Measurements from ENCODE around the gene IRGC. TPM values are rescaled to one million over a fixed set of nuclear protein-coding genes. Genes with fewer than 3 reads are reported as not detected.
"Not testable (repeated sequence)": the region's sequence is repeated elsewhere in the genome, so short reads cannot be mapped to it uniquely, and the experiment has no call there.

IRGC gene
- total RNA-seq, 1 donor from 2014 or later: not detected

DNA sequence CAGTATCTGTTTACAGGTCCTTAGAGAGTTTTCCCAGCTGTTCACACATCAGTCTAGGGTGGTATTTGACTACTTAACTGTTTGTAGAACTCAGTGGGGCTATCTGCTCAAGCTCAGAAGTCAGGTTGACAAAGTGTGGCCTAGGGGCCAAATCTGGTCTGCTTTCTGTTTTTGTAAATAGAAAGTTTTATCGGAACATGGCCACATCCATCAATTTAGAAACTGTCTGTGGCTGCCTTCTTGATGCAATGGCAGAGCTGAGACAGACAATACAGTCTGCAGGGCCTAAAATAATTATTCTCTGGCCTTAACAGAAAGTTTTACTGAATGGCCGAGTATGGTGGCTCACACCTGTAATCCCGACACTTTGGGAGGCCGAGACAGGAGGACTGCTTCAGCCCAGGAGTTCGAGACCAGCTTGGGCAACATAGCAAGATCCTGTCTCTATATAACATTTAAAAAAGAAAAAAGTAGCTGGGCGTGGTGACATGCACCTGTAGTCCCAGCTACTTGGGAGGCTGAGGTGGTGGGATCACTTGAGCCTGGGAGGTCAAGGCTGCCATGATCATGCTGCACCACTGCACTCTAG is 36.5 kb downstream of the IRGC start:
- no peak for DNase-seq (ENCODE audit: low read depth in 2 of 2)

DNA sequence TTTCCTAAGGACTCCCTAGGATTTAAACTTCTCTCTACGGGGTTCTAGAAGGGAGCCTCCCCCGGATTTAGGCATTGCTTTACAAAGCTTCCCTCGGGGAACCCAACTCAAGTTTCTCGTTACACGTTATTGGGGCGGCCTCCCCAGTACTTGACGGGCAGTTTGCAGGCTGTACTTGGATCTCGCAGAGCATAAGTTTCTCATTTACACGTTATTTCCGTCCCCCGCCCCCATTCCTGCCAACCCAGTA is 38.3 kb downstream of the IRGC start:
- no peak for DNase-seq (ENCODE audit: low read depth in 2 of 2)

- peak; percentile 98 to 99 for DNase-seq (ENCODE audit: low read depth in 2 of 2)
Measured at GRCh38 chr19:43754503-43755255, 38.8 kb downstream of the IRGC start, which contains the start of gene SMG9. Gene SMG9, minus strand, starts transcription at chr19:43754962. Its CDS starts 4,221 bp downstream, at chr19:43750741.

- peak; percentile 69 to 86 for DNase-seq (ENCODE audit: low read depth in 2 of 2)
Measured at GRCh38 chr19:43755256-43755801, 39.5 kb downstream of the IRGC start.

GRCh38 chr19:43759515-43759914 is 43.6 kb downstream of the IRGC start:
- peak; percentile 28 to 71 for DNase-seq (ENCODE audit: low read depth in 2 of 2)

DNA sequence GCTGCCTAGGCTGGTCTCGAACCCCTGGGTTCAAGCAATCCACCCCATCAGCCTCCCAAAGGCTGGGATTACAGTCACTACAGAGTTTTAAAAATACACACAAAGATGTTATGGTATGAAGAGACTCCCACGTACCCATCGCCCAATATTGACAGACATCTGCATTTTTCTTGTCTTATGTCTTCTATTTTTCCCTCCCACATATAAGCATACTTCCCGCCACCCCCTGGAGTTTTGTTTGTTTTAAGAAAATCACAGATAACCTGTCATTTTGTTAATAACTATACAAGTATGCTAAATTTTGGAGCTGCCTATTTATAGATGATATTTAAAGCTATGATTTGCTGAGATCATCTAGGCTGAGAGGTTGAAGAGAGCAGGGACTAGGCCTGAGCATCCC is 45.1 kb downstream of the IRGC start:
- no peak for DNase-seq (ENCODE audit: low read depth in 2 of 2)

DNA sequence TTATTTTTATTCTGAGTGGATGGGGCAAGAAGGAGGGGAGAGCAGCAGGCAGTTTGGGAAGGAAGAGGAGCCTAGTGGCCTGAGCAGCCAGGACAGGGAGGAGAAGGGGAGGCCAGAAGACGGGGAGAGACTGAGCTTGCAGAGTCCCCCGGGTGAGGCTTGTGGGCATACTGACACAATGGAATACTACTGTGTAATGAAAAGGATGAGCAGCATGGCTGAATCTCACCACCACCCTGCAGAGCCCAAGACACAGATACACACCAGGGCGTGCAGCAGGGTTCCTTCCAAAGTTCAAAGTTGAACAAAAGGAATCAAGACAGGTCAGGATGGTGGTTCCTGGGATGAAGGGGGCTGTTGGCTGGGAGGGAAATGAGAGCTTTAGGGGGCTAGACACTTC is 46.9 kb downstream of the IRGC start:
- no peak for DNase-seq (ENCODE audit: low read depth in 2 of 2)

- DNase-seq (ENCODE audit: low read depth in 2 of 2): peak in 1 of 2 donors; percentile 61
Measured at GRCh38 chr19:43763473-43763939, 47.6 kb downstream of the IRGC start.

GRCh38 chr19:43764684-43765083 is 48.8 kb downstream of the IRGC start:
- DNase-seq (ENCODE audit: low read depth in 2 of 2): not testable (repeated sequence)

DNA sequence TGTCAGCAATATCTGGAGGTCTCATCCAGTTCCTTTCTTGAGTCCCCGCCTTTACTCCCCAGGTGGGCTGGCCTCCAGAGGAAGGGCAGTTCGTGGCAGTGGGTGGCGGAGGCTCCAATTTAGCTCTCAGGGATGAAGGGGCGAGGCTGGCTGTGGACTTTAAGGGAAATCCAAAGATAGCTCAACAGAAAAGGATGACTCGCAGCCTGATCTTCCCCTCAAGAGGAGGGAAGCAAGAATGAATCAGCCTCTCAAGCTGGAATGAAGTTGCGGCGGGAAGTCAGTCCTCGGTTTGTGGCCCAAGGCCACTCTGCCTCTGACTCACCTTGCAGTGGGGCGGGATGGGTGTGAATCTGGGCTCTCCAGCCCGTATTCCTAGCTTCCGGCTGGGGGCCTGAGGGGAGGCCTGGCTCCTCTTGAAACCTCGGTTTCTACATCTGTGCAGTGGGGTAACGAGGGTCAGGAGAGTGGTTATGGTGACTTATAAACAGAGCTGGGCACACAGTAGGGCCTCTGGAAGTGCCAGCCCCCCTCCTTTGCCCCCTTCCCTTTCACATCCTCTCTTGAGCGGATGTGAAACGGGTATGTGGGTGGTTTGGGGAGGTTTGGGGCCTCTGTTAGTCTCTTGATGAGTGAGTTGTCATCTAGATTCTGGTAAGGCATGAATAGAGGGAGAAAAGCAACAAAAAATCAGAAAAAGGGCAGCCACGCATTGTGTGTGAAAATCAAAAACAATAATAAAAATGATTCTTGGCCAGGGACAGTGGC is 49.4 kb downstream of the IRGC start:
- DNase-seq (ENCODE audit: low read depth in 2 of 2): peak in 1 of 2 donors; percentile 93

DNA sequence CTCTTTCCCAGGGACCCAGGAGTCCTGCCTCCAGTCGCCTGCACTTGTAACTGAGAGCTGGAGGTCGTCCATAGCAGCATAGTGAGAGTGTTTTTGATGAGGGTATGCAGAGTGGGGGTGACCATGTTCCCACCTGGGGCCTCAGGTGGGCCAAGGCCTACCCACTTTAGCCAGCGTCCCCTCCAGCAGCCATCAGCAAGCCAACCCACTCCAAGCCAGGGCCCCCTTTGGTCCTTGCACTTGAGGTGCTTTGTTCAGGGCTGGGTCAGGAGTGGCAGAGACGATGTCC is 50.8 kb downstream of the IRGC start:
- DNase-seq (ENCODE audit: low read depth in 2 of 2): no peak

- DNase-seq (ENCODE audit: low read depth in 2 of 2): no peak
Measured at GRCh38 chr19:43767316-43767715, 51.4 kb downstream of the IRGC start.

GRCh38 chr19:43767818-43768217 is 51.9 kb downstream of the IRGC start:
- no peak for DNase-seq (ENCODE audit: low read depth in 2 of 2)

- no peak for DNase-seq (ENCODE audit: low read depth in 2 of 2)
Measured at GRCh38 chr19:43768273-43769050, 52.6 kb downstream of the IRGC start.

DNA sequence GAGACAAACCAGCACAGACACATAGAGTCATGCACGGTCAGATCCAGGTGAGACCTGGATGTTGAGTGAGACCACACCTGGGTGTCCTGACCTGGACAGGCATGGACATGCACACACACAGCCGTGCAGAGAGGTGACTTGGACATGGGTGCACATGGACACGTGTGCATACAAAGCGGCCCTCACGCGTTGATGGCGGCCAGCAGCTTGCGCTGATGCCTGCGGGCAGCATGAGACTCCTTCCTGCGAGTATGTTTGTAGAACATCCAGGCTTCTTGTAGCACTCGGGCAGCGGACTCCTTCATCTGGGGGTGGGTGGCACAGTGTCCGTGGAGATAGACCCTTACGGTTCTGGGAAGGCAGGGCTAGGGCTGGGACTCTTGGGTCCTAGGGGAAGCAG is 53.4 kb downstream of the IRGC start:
- no peak for DNase-seq (ENCODE audit: low read depth in 2 of 2)

Other genes starting within 250 kb of the IRGC start
- gene PHLDB3, start 211.3 kb upstream of the IRGC start, total RNA-seq: 23.1 and 79.8 TPM in 2 replicates
- 106 and 137 TPM in 2 replicates for gene ETHE1, start 188.9 kb upstream of the IRGC start, total RNA-seq
- gene ZNF575, start 182.9 kb upstream of the IRGC start, total RNA-seq: 0.20 and 0.22 TPM in 2 replicates
- 10.7 and 14.6 TPM in 2 replicates for gene XRCC1, start 140.5 kb upstream of the IRGC start, total RNA-seq
- gene PINLYP, start 140.3 kb upstream of the IRGC start, total RNA-seq: 1.1 and 4.6 TPM in 2 replicates
- gene IRGQ, start 119.9 kb upstream of the IRGC start, total RNA-seq: 19.2 and 29.0 TPM in 2 replicates
- 5.9 and 9.1 TPM in 2 replicates for gene ZNF576, start 119.5 kb upstream of the IRGC start, total RNA-seq
- gene SRRM5, start 104.0 kb upstream of the IRGC start, total RNA-seq: not detected in 2 replicates
- 58.6 and 69.8 TPM in 2 replicates for gene ZNF428, start 96.4 kb upstream of the IRGC start, total RNA-seq
- 10.5 and 23.0 TPM in 2 replicates for gene CADM4, start 76.2 kb upstream of the IRGC start, total RNA-seq
- 7.3 and 13.9 TPM in 2 replicates for gene PLAUR, start 45.9 kb upstream of the IRGC start, total RNA-seq
- 3.7 and 3.8 TPM in 2 replicates for gene SMG9, start 38.9 kb downstream of the IRGC start, total RNA-seq
- 0.22 TPM in 1 of 2 replicates, not detected in the other for gene KCNN4, start 64.9 kb downstream of the IRGC start, total RNA-seq
- 0.22 and 0.40 TPM in 2 replicates for gene LYPD5, start 86.4 kb downstream of the IRGC start, total RNA-seq
- gene ZNF283, start 111.2 kb downstream of the IRGC start, total RNA-seq: 5.0 and 8.5 TPM in 2 replicates
- gene ZNF404, start 167.9 kb downstream of the IRGC start, total RNA-seq: 0.44 and 0.60 TPM in 2 replicates
- 13.7 and 16.9 TPM in 2 replicates for gene ZNF45, start 219.2 kb downstream of the IRGC start, total RNA-seq
- gene ZNF221, start 235.2 kb downstream of the IRGC start, total RNA-seq: 3.3 and 4.0 TPM in 2 replicates